ENCODE measurements around the gene USP17L26. TPM values are rescaled to one million over a fixed set of nuclear protein-coding genes. Genes with fewer than 3 reads are reported as not detected.
"Not testable (repeated sequence)": the region's sequence is repeated elsewhere in the genome, so short reads cannot be mapped to it uniquely, and the experiment has no call there.

USP17L26 gene, protein sequence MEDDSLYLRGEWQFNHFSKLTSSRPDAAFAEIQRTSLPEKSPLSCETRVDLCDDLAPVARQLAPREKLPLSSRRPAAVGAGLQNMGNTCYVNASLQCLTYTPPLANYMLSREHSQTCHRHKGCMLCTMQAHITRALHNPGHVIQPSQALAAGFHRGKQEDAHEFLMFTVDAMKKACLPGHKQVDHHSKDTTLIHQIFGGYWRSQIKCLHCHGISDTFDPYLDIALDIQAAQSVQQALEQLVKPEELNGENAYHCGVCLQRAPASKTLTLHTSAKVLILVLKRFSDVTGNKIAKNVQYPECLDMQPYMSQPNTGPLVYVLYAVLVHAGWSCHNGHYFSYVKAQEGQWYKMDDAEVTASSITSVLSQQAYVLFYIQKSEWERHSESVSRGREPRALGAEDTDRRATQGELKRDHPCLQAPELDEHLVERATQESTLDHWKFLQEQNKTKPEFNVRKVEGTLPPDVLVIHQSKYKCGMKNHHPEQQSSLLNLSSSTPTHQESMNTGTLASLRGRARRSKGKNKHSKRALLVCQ
- total RNA-seq: not detected

DNA sequence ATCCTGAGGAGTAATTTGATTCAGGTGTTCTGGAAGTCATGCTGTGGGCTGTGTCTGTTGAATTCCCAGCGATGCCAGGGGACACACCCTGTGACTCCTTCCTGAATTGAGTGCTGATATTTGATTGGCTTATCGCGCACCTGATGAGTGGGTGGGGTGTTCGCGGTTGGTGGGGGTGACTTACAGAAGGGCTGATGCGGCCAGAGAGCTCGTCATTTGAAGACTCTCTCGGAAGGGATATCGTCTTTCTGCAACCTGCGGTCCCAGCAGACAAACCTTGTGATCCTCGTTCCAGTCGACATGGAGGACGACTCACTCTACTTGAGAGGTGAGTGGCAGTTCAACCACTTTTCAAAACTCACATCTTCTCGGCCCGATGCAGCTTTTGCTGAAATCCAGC lies at the start of gene USP17L26:
Gene USP17L26 (plus strand): TSS at position 301 of the 400 bp plus-strand sequence. CDS start 0 bp downstream, at position 301.
- H3K4me1 Mint-ChIP-seq, H3K9me3 Mint-ChIP-seq, H3K36me3 Mint-ChIP-seq, H3K27me3 Mint-ChIP-seq, H3K4me3 Mint-ChIP-seq, DNase-seq, H3K27ac Mint-ChIP-seq: not testable (repeated sequence)

DNA sequence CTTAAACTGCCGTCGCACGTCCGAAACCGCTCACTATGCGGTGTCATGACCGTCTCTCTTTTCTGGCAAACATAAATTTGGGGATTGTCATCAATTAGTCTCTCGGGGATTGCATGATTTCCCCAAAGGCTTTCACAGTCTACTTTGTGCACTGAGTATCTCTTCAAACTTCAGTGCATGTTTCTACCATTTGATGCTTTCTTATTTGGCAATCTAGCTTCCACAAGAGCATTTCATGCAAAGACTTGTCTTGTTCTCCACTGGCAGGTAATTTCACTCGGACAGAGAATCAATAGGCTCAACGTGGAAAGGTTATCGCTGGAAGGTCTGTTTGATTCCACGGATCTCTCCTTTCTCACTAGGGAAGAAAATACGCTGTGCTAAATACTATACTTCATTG lies 10.3 kb upstream of the USP17L26 start:
- H3K4me3 Mint-ChIP-seq, H3K27me3 Mint-ChIP-seq, H3K4me1 Mint-ChIP-seq, H3K27ac Mint-ChIP-seq, DNase-seq, H3K9me3 Mint-ChIP-seq, H3K36me3 Mint-ChIP-seq: not testable (repeated sequence)

DNA sequence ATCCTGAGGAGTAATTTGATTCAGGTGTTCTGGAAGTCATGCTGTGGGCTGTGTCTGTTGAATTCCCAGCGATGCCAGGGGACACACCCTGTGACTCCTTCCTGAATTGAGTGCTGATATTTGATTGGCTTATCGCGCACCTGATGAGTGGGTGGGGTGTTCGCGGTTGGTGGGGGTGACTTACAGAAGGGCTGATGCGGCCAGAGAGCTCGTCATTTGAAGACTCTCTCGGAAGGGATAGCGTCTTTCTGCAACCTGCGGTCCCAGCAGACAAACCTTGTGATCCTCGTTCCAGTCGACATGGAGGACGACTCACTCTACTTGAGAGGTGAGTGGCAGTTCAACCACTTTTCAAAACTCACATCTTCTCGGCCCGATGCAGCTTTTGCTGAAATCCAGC lies 9.6 kb upstream of the USP17L26 start, which contains the start of gene USP17L24:
Gene USP17L24 (plus strand): TSS at position 301 of the 400 bp plus-strand sequence. CDS start 0 bp downstream, at position 301.
- not testable (repeated sequence) for H3K4me3 Mint-ChIP-seq, H3K36me3 Mint-ChIP-seq, H3K9me3 Mint-ChIP-seq, H3K27me3 Mint-ChIP-seq, H3K4me1 Mint-ChIP-seq, H3K27ac Mint-ChIP-seq, DNase-seq

DNA sequence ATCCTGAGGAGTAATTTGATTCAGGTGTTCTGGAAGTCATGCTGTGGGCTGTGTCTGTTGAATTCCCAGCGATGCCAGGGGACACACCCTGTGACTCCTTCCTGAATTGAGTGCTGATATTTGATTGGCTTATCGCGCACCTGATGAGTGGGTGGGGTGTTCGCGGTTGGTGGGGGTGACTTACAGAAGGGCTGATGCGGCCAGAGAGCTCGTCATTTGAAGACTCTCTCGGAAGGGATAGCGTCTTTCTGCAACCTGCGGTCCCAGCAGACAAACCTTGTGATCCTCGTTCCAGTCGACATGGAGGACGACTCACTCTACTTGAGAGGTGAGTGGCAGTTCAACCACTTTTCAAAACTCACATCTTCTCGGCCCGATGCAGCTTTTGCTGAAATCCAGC lies 4.8 kb upstream of the USP17L26 start, which contains the start of gene USP17L25:
Gene USP17L25 (plus strand): TSS at position 301 of the 400 bp plus-strand sequence. CDS start 0 bp downstream, at position 301.
- not testable (repeated sequence) for H3K27me3 Mint-ChIP-seq, H3K27ac Mint-ChIP-seq, H3K36me3 Mint-ChIP-seq, DNase-seq, H3K4me3 Mint-ChIP-seq, H3K9me3 Mint-ChIP-seq, H3K4me1 Mint-ChIP-seq

DNA sequence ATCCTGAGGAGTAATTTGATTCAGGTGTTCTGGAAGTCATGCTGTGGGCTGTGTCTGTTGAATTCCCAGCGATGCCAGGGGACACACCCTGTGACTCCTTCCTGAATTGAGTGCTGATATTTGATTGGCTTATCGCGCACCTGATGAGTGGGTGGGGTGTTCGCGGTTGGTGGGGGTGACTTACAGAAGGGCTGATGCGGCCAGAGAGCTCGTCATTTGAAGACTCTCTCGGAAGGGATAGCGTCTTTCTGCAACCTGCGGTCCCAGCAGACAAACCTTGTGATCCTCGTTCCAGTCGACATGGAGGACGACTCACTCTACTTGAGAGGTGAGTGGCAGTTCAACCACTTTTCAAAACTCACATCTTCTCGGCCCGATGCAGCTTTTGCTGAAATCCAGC lies 4.6 kb downstream of the USP17L26 start, which contains the start of gene USP17L5:
Gene USP17L5 (plus strand): TSS at position 301 of the 400 bp plus-strand sequence. CDS start 0 bp downstream, at position 301.
- not testable (repeated sequence) for H3K9me3 Mint-ChIP-seq, H3K4me1 Mint-ChIP-seq, DNase-seq, H3K4me3 Mint-ChIP-seq, H3K36me3 Mint-ChIP-seq, H3K27me3 Mint-ChIP-seq, H3K27ac Mint-ChIP-seq

DNA sequence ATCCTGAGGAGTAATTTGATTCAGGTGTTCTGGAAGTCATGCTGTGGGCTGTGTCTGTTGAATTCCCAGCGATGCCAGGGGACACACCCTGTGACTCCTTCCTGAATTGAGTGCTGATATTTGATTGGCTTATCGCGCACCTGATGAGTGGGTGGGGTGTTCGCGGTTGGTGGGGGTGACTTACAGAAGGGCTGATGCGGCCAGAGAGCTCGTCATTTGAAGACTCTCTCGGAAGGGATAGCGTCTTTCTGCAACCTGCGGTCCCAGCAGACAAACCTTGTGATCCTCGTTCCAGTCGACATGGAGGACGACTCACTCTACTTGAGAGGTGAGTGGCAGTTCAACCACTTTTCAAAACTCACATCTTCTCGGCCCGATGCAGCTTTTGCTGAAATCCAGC lies 9.4 kb downstream of the USP17L26 start, which contains the start of gene USP17L27:
Gene USP17L27 (plus strand): TSS at position 301 of the 400 bp plus-strand sequence. CDS start 0 bp downstream, at position 301.
- not testable (repeated sequence) for H3K36me3 Mint-ChIP-seq, H3K4me3 Mint-ChIP-seq, H3K27me3 Mint-ChIP-seq, H3K4me1 Mint-ChIP-seq, H3K9me3 Mint-ChIP-seq, DNase-seq, H3K27ac Mint-ChIP-seq

DNA sequence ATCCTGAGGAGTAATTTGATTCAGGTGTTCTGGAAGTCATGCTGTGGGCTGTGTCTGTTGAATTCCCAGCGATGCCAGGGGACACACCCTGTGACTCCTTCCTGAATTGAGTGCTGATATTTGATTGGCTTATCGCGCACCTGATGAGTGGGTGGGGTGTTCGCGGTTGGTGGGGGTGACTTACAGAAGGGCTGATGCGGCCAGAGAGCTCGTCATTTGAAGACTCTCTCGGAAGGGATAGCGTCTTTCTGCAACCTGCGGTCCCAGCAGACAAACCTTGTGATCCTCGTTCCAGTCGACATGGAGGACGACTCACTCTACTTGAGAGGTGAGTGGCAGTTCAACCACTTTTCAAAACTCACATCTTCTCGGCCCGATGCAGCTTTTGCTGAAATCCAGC lies 14.1 kb downstream of the USP17L26 start, which contains the start of gene USP17L28:
Gene USP17L28 (plus strand): TSS at position 301 of the 400 bp plus-strand sequence. CDS start 0 bp downstream, at position 301.
- H3K27ac Mint-ChIP-seq, H3K27me3 Mint-ChIP-seq, H3K9me3 Mint-ChIP-seq, H3K4me1 Mint-ChIP-seq, H3K36me3 Mint-ChIP-seq, DNase-seq, H3K4me3 Mint-ChIP-seq: not testable (repeated sequence)

DNA sequence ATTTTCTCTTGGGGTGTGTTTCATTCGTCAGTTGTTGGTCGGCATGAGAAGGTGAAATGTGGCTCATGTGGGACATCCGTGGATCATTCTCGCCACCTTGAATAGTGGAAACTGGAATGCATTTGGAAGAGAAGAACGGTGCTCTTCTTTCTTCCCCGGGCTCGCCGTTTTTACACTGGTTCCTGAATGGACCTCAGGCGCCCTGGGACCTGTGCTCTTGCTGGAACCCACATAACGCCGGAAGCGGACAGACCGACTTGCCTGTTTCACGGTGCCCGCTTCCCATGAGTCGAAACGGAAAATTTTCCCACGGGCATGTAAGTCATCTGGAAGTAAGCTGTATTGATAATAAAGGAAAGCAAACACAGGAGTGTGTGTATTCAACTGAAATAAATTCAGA lies 16.4 kb downstream of the USP17L26 start:
- H3K4me1 Mint-ChIP-seq, H3K27me3 Mint-ChIP-seq, H3K4me3 Mint-ChIP-seq, H3K9me3 Mint-ChIP-seq, H3K27ac Mint-ChIP-seq, DNase-seq, H3K36me3 Mint-ChIP-seq: not testable (repeated sequence)

DNA sequence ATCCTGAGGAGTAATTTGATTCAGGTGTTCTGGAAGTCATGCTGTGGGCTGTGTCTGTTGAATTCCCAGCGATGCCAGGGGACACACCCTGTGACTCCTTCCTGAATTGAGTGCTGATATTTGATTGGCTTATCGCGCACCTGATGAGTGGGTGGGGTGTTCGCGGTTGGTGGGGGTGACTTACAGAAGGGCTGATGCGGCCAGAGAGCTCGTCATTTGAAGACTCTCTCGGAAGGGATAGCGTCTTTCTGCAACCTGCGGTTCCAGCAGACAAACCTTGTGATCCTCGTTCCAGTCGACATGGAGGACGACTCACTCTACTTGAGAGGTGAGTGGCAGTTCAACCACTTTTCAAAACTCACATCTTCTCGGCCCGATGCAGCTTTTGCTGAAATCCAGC lies 18.9 kb downstream of the USP17L26 start, which contains the start of gene USP17L29:
Gene USP17L29 (plus strand): TSS at position 301 of the 400 bp plus-strand sequence. CDS start 0 bp downstream, at position 301.
- not testable (repeated sequence) for H3K4me3 Mint-ChIP-seq, H3K27me3 Mint-ChIP-seq, H3K36me3 Mint-ChIP-seq, H3K9me3 Mint-ChIP-seq, H3K4me1 Mint-ChIP-seq, DNase-seq, H3K27ac Mint-ChIP-seq

DNA sequence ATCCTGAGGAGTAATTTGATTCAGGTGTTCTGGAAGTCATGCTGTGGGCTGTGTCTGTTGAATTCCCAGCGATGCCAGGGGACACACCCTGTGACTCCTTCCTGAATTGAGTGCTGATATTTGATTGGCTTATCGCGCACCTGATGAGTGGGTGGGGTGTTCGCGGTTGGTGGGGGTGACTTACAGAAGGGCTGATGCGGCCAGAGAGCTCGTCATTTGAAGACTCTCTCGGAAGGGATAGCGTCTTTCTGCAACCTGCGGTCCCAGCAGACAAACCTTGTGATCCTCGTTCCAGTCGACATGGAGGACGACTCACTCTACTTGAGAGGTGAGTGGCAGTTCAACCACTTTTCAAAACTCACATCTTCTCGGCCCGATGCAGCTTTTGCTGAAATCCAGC lies 28.4 kb downstream of the USP17L26 start, which contains the start of gene USP17L30:
Gene USP17L30 (plus strand): TSS at position 301 of the 400 bp plus-strand sequence. CDS start 0 bp downstream, at position 301.
- not testable (repeated sequence) for H3K27me3 Mint-ChIP-seq, H3K36me3 Mint-ChIP-seq, DNase-seq, H3K4me1 Mint-ChIP-seq, H3K9me3 Mint-ChIP-seq, H3K4me3 Mint-ChIP-seq, H3K27ac Mint-ChIP-seq

DNA sequence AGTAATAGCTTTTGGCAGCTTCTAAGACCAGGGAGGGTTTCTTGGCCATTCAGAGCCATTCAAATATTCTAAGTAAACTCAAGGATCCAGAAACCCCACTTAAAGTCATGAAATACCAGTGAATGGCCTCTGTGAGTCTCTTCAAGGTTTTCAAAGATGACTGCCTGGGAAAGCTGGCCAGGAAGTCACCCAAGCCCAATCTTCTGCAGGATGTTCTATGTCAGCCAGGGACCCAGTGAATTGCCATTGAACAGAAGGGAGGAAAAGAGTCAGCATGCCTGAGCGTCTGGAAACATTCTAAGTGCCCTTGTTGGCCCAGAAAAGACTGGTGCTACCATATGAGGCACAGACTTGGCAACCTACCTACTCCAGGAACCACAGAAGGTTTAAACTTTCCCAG lies 45.4 kb downstream of the USP17L26 start:
- not testable (repeated sequence) for H3K9me3 Mint-ChIP-seq, H3K27me3 Mint-ChIP-seq, H3K27ac Mint-ChIP-seq, H3K4me3 Mint-ChIP-seq, H3K36me3 Mint-ChIP-seq, H3K4me1 Mint-ChIP-seq, DNase-seq

DNA sequence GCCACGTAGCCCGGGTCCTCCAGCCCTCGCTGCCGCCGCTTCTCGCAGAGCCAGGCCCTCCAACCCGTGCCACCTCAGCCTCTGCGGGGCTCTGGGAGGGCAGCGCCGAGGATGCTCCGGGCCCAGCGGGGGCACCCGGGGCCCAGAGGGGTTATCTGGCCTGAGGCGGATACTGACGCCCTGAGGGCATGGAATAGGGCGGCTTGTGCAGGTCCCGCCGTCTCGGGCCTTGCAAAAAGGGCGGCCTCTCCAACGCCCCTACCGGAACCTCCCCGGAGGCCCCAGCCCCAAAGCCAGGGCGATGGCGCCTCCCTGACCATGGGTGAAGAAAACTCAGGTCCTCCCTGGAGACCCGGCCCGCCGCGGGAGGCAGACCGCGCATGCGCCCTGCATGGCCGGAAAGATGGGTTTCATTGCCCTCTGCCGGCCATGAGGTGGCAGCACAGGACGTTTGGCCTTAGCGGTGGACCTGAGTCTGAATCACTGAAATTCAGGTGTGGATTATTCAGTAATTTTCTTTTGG lies 46.6 kb downstream of the USP17L26 start:
- H3K36me3 Mint-ChIP-seq, H3K27me3 Mint-ChIP-seq, H3K27ac Mint-ChIP-seq, H3K4me1 Mint-ChIP-seq, H3K9me3 Mint-ChIP-seq: not testable (repeated sequence)
- DNase-seq: peak; percentile 44
- H3K4me3 Mint-ChIP-seq: peak overlapping the region; percentile 35

DNA sequence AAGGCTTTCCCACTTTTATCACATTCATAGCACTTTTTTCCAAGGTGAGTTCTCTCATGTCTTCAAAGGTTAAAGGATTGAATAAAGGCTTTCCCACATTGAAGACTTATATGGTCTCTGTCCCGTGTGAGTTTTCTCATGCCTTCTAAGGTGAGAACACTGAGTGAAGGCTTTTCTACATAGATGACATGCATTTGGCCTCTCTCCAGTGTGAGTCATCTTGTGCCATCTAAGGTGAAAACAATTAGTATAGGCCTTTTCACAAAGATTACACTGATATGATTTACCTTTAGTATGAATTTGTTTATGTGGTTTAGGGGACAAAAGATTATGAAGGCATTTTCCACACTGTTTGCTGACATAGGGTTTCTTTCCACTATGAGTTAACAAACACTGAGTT lies 49.7 kb downstream of the USP17L26 start:
- Mint-ChIP-seq H3K9me3 (no peaks in the 10 kb centered on the region), H3K36me3 (no peaks in the 10 kb centered on the region), H3K27me3 (no peaks in the 10 kb centered on the region), H3K4me1 (peaks cover 2% of the 10 kb centered on the region), H3K27ac (no peak overlapping the region), H3K4me3 (no peak overlapping the region)
- no peak for DNase-seq
